CD14-positive monocyte (primary cell): ENCODE data around the gene SSR2. TPM values are rescaled to one million over a fixed set of nuclear protein-coding genes. Genes with fewer than 3 reads are reported as not detected.

Experiments used
- DNase-seq, 3 donors: peaks; one replicate each; pipeline ENCODE4 v3.0.0-alpha.2; 2011 to 2022
- H2AFZ ChIP-seq: 2 replicates; pipeline ENCODE4 v1.6.0; 2012; ENCODE audit warnings: mild to moderate bottlenecking, low read depth, low read length, inconsistent platforms; ENCODE audit not compliant: insufficient read depth, poor library complexity, severe bottlenecking
- H3K27ac ChIP-seq, 2 donors: 1 replicate in 1 of 2; 2 replicates in 1 of 2; pipeline ENCODE4 v1.5.1; 2012 to 2013; ENCODE audit warnings: low read length in 2 of 2, control low read depth in 1 of 2, inconsistent platforms in 1 of 2, low read depth in 1 of 2, mild to moderate bottlenecking in 1 of 2
- H3K27me3 ChIP-seq, 2 donors: one replicate each; pipeline versions ENCODE4 v1.6.0 to v1.6.1; 2011 to 2013; ENCODE audit warnings: low read length in 2 of 2; ENCODE audit not compliant: control insufficient read depth in 2 of 2, insufficient read depth in 2 of 2
- H3K36me3 ChIP-seq, 2 donors: replicated peaks in 1 of 2; 1 replicate in 1 of 2; 2 replicates in 1 of 2; pipeline versions ENCODE4 v1.5.1 to v1.6.1; 2012 to 2013; ENCODE audit warnings: low read length in 2 of 2, control low read depth in 1 of 2, inconsistent platforms in 1 of 2, mild to moderate bottlenecking in 1 of 2; ENCODE audit not compliant: insufficient read depth in 2 of 2, control insufficient read depth in 1 of 2
- H3K4me1 ChIP-seq, 2 donors: 1 replicate in 1 of 2; 2 replicates in 1 of 2; pipeline versions ENCODE4 v1.5.1 to v1.6.1; 2012 to 2013; ENCODE audit warnings: low read length in 2 of 2, control low read depth in 1 of 2, inconsistent platforms in 1 of 2, mild to moderate bottlenecking in 1 of 2, moderate library complexity in 1 of 2; ENCODE audit not compliant: insufficient read depth in 2 of 2, control insufficient read depth in 1 of 2
- H3K4me2 ChIP-seq: replicated peaks from 2 replicates; pipeline ENCODE3; 2012; ENCODE audit warnings: low read length, moderate library complexity, mild to moderate bottlenecking; ENCODE audit not compliant: poor library complexity, severe bottlenecking; ENCODE audit errors: extremely low read depth
- H3K4me3 ChIP-seq, 3 experiments: fragments of 200-600 bp in 1 of 3; sonication (generic) in 1 of 3; replicated peaks in 1 of 3; 1 replicate in 2 of 3; 2 replicates in 1 of 3; pipeline ENCODE4 v1.5.1; 2011 to 2013; ENCODE audit warnings: low read length in 3 of 3, mild to moderate bottlenecking in 3 of 3, control low read depth in 2 of 3, low read depth in 2 of 3, inconsistent platforms in 1 of 3, moderate library complexity in 1 of 3
- H3K79me2 ChIP-seq: 2 replicates; pipeline ENCODE4 v1.6.0; 2012; ENCODE audit warnings: mild to moderate bottlenecking, control low read depth, inconsistent platforms, low read length, moderate library complexity; ENCODE audit not compliant: insufficient read depth
- H3K9ac ChIP-seq: 2 replicates; pipeline ENCODE4 v1.6.0; 2017; ENCODE audit warnings: low read length, mild to moderate bottlenecking; ENCODE audit not compliant: insufficient read depth, poor library complexity, severe bottlenecking
- H3K9me3 ChIP-seq, 2 donors: replicated peaks in 1 of 2; 1 replicate in 1 of 2; 2 replicates in 1 of 2; pipeline versions ENCODE4 v1.5.1 to v1.6.1; 2012 to 2013; ENCODE audit warnings: low read length in 2 of 2, control low read depth in 1 of 2; ENCODE audit not compliant: control insufficient read depth in 1 of 2, insufficient read depth in 1 of 2
- H4K20me1 ChIP-seq: 2 replicates; pipeline ENCODE4 v1.6.0; 2012; ENCODE audit warnings: mild to moderate bottlenecking, low read length, control low read depth, moderate library complexity; ENCODE audit not compliant: insufficient read depth
- H3K27ac Mint-ChIP-seq, 7 donors: one replicate each; pipeline ENCODE4 v1.8.0; 2020; ENCODE audit warnings: mild to moderate bottlenecking in 7 of 7, mixed read lengths in 7 of 7, moderate library complexity in 6 of 7, inconsistent platforms in 2 of 7
- H3K27me3 Mint-ChIP-seq, 3 donors: one replicate each; pipeline ENCODE4 v1.8.0; 2021 to 2022; ENCODE audit warnings: low read depth in 3 of 3, mild to moderate bottlenecking in 3 of 3, mixed read lengths in 3 of 3, moderate library complexity in 3 of 3, inconsistent platforms in 1 of 3
- H3K36me3 Mint-ChIP-seq, 2 donors: one replicate each; pipeline ENCODE4 v1.8.0; 2020; ENCODE audit warnings: mixed read lengths in 2 of 2, inconsistent platforms in 1 of 2, mild to moderate bottlenecking in 1 of 2
- H3K4me1 Mint-ChIP-seq: one replicate; pipeline ENCODE4 v1.8.0; 2020; ENCODE audit warnings: mild to moderate bottlenecking, mixed read lengths
- H3K4me3 Mint-ChIP-seq, 2 donors: one replicate each; pipeline ENCODE4 v1.8.0; 2020; ENCODE audit warnings: mild to moderate bottlenecking in 2 of 2, mixed read lengths in 2 of 2, moderate library complexity in 1 of 2
- H3K9me3 Mint-ChIP-seq, 7 donors: one replicate each; pipeline ENCODE4 v1.8.0; 2020 to 2022; ENCODE audit warnings: mixed read lengths in 7 of 7, mild to moderate bottlenecking in 6 of 7, moderate library complexity in 6 of 7, inconsistent platforms in 2 of 7
- CTCF ChIP-seq: fragments of 200-600 bp; IDR thresholded peaks from one replicate; pipeline ENCODE4 v1.8.0; 2022; ENCODE audit warnings: antibody characterized with exemption, mild to moderate bottlenecking
- WGBS: methylation state at CpG from one replicate; pipeline ENCODE4 v1.1.5; 2013; ENCODE audit warnings: missing lambda C conversion rate; ENCODE audit not compliant: insufficient coverage; 5-methylcytosine and 5-hydroxymethylcytosine counted together
- intact Hi-C, 2 donors: fragments of 100-400 bp; cut with micrococcal nuclease; formaldehyde crosslinking; loops; one replicate each; pipeline versions ENCODE4 v1.15.0 to v1.15.1; 2023
- polyA plus RNA-seq, 3 donors: library from polyadenylated mRNA; depleted of rRNA in 1 of 3; unstranded in 2 of 3; stranded (reverse) in 1 of 3; fragments of 300-500 nt in 2 of 3; fragments of >200 nt in 1 of 3; fragmentation: Illumina TruSeq in 2 of 3; gene quantifications; 1 replicate in 2 of 3; 2 replicates in 1 of 3; pipeline ENCODE4 v1.2.3, GENCODE V29; 2012 to 2021

Gene SSR2
- polyA plus RNA-seq, 3 donors: 374 to 614 (median 414) TPM

DNA sequence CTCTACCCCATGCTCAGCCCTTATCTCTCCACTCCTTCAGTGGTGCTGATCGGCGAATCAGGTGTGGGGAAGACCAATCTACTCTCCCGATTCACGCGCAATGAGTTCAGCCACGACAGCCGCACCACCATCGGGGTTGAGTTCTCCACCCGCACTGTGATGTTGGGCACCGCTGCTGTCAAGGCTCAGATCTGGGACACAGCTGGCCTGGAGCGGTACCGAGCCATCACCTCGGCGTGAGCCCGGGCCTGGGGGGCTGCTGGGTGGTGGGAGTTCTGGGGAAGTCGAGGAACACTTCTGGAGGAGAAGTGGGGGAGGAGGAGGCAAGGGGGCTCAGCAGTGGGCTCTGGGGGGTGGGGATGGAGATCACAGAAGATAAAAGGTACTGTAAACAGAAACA lies 45.1 kb upstream of the SSR2 start:
- Mint-ChIP-seq H3K4me3 (no peak overlapping the region), H3K27me3 (peaks cover 3 to 12% (median 7%) of the 10 kb centered on the region in 3 donors), H3K9me3 (no peaks in the 10 kb centered on the region), H3K36me3 (no peaks in the 10 kb centered on the region), H3K27ac (peak overlapping the region in 1 of 7 donors; percentile 43), H3K4me1 (peaks cover 4% of the 10 kb centered on the region)
- H3K4me1 ChIP-seq: no peaks in the 10 kb centered on the region
- intact Hi-C loops: loop anchor here (5.0 to 10.0 kb wide), 2 partner anchors 61 to 134 kb away; partner anchors contain the start of gene KHDC4 (in 1 of the 2)
- H3K9me3 ChIP-seq: no peaks in the 10 kb centered on the region
- WGBS: 79% methylated on average over 16 of the region's 16 CpGs
- no peaks in the 10 kb centered on the region for H3K27me3 ChIP-seq
- H3K79me2 ChIP-seq: no peaks in the 10 kb centered on the region
- no peaks in the 10 kb centered on the region for H4K20me1 ChIP-seq
- TF ChIP-seq CTCF: no peak
- no peak overlapping the region for H3K9ac ChIP-seq
- no peak overlapping the region for H3K4me2 ChIP-seq
- no peaks in the 10 kb centered on the region for H3K36me3 ChIP-seq
- no peak overlapping the region for H3K27ac ChIP-seq
- no peak overlapping the region for H2AFZ ChIP-seq
- no peak for DNase-seq
- no peak overlapping the region for H3K4me3 ChIP-seq

DNA sequence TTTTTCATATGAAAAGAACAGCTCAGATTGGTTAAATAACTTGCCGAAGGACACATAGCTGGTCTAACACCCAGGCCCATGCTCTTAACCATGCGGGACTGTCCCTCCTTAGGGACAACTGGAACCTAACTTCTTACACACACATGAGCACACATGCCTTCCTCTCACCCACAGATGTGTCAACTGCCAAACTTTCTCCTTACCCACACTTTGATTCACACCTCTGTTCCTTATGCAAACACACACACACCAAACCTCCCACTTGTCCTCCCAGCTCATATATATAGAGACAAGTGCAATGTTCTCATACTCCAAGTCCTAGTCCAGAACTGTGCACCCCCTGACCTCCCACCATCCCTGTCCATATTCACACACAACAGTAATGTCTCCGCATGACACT lies 44.5 kb upstream of the SSR2 start:
- H3K27ac Mint-ChIP-seq: no peak overlapping the region
- intact Hi-C loops: loop anchor here (5.0 to 10.0 kb wide), 2 partner anchors 60 to 133 kb away; partner anchors contain the start of gene KHDC4 (in 1 of the 2)

More for the DNA sequence above, 44.5 kb upstream of the SSR2 start:
- TF ChIP-seq CTCF: no peak
- no peaks in the 10 kb centered on the region for H4K20me1 ChIP-seq
- H3K4me3 ChIP-seq: no peak overlapping the region
- no peaks in the 10 kb centered on the region for H3K9me3 Mint-ChIP-seq
- DNase-seq: no peak
- no peaks in the 10 kb centered on the region for H3K79me2 ChIP-seq
- no peaks in the 10 kb centered on the region for H3K36me3 Mint-ChIP-seq
- no peaks in the 10 kb centered on the region for H3K36me3 ChIP-seq
- WGBS: 100% methylated on average over 3 of the region's 3 CpGs
- H3K27ac ChIP-seq: no peak overlapping the region
- H3K4me3 Mint-ChIP-seq: no peak overlapping the region
- no peaks in the 10 kb centered on the region for H3K9me3 ChIP-seq
- H3K9ac ChIP-seq: no peak overlapping the region
- H3K27me3 Mint-ChIP-seq: peaks cover 3 to 7% (median 6%) of the 10 kb centered on the region in 3 donors
- peaks cover 4% of the 10 kb centered on the region for H3K4me1 Mint-ChIP-seq
- no peaks in the 10 kb centered on the region for H3K4me1 ChIP-seq
- no peak overlapping the region for H2AFZ ChIP-seq
- no peak overlapping the region for H3K4me2 ChIP-seq
- no peaks in the 10 kb centered on the region for H3K27me3 ChIP-seq
